ENCODE results near the gene TET2.

Gene TET2

GRCh38 chr4:105273230-105273629 lies 126.6 kb downstream of the TET2 start:
- no peak for DNase-seq (ENCODE audit: low read depth)
- H3K4me3 ChIP-seq (ENCODE audit: low read length): no peak overlapping the region
- TF ChIP-seq, protein P1, sequence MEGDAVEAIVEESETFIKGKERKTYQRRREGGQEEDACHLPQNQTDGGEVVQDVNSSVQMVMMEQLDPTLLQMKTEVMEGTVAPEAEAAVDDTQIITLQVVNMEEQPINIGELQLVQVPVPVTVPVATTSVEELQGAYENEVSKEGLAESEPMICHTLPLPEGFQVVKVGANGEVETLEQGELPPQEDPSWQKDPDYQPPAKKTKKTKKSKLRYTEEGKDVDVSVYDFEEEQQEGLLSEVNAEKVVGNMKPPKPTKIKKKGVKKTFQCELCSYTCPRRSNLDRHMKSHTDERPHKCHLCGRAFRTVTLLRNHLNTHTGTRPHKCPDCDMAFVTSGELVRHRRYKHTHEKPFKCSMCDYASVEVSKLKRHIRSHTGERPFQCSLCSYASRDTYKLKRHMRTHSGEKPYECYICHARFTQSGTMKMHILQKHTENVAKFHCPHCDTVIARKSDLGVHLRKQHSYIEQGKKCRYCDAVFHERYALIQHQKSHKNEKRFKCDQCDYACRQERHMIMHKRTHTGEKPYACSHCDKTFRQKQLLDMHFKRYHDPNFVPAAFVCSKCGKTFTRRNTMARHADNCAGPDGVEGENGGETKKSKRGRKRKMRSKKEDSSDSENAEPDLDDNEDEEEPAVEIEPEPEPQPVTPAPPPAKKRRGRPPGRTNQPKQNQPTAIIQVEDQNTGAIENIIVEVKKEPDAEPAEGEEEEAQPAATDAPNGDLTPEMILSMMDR (conservative IDR thresholded peaks at IDR 0.05; ENCODE audit: low read length): no peak

DNA sequence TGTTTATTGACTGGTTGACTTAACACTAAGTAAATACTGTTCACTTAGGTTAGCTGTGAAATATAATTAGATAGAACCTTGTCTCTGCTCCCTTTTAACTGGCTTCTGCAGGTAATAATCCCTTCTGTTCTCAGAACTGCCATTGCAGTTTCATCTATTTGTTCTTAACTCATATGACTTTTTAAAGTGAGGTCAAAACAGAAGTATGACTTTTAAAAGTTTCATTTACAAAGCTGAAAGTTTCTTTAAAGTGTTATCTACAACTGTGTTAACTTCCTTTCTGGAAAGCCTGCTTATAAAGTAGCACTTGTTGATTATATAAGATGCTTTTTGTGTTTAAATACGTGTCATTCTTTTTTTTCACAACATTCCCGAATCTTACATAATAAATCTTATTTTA lies 127.4 kb downstream of the TET2 start:
- DNase-seq (ENCODE audit: low read depth): no peak
- no peak overlapping the region for H3K4me3 ChIP-seq (ENCODE audit: low read length)
- TF ChIP-seq, protein P1 (conservative IDR thresholded peaks at IDR 0.05; ENCODE audit: low read length): no peak

DNA sequence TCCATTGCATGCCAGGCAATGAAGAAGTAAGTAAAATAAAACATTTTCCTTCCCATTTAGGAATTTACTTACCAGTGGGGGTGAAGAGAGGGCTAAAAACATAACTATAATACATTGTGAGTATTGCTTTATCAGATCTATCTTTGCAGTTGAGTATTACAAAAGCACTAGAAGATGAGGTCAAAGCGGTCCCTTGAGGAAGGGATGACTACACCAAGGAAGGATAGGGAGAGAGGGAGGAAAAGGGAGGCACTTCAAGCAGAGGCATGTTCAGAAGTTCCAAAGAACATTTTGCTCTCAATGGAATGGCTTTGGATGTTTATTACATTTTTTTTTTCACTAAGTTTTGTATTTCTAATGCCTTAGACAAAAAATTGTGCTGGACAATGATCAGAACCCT lies 127.8 kb downstream of the TET2 start:
- no peak overlapping the region for H3K4me3 ChIP-seq (ENCODE audit: low read length)
- DNase-seq (ENCODE audit: low read depth): peak; percentile 5
- TF ChIP-seq, protein P1 (conservative IDR thresholded peaks at IDR 0.05; ENCODE audit: low read length): no peak

DNA sequence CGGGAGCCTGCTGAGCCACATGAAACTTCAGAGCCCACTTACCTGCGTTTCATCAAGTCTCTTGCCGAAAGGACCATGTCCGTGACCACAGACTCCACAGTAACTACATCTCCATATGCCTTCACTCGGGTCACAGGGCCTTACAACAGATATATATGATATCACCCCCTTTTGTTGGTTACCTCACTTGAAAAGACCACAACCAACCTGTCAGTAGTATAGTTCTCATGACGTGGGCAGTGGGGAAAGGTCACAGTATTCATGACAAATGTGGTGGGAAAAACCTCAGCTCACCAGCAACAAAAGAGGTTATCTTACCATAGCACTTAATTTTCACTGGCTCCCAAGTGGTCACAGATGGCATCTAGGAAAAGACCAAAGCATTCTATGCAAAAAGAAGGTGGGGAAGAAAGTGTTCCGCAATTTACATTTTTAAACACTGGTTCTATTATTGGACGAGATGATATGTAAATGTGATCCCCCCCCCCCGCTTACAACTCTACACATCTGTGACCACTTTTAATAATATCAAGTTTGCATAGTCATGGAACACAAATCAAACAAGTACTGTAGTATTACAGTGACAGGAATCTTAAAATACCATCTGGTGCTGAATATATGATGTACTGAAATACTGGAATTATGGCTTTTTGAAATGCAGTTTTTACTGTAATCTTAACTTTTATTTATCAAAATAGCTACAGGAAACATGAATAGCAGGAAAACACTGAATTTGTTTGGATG lies 129.9 kb downstream of the TET2 start:
- TF ChIP-seq, protein P1 (conservative IDR thresholded peaks at IDR 0.05; ENCODE audit: low read length): no peak
- H3K4me3 ChIP-seq (ENCODE audit: low read length): no peak overlapping the region
- no peak for DNase-seq (ENCODE audit: low read depth)

GRCh38 chr4:105277702-105278101 lies 131.0 kb downstream of the TET2 start:
- TF ChIP-seq, protein P1 (conservative IDR thresholded peaks at IDR 0.05; ENCODE audit: low read length): no peak
- no peak for DNase-seq (ENCODE audit: low read depth)

GRCh38 chr4:105279314-105279713 lies 132.6 kb downstream of the TET2 start:
- H3K4me3 ChIP-seq (ENCODE audit: low read length): no peak overlapping the region
- TF ChIP-seq, protein P1 (conservative IDR thresholded peaks at IDR 0.05; ENCODE audit: low read length): no peak
- no peak for DNase-seq (ENCODE audit: low read depth)

More at GRCh38 chr4:105277702-105278101, 131.0 kb downstream of the TET2 start:
- no peak overlapping the region for H3K4me3 ChIP-seq (ENCODE audit: low read length)
